Left ventricle myocardium inferior (tissue), 1 donor: ENCODE results near the gene FSHR. TPM values are rescaled to one million over a fixed set of nuclear protein-coding genes. Genes with fewer than 3 reads are reported as not detected.

Experiments used
- DNase-seq: peaks from one replicate; pipeline ENCODE4 v3.0.0-alpha.2; 2020
- H3K27ac ChIP-seq: fragments of 200-600 bp; replicated peaks from 2 replicates; pipeline ENCODE4 v1.8.0; 2021
- H3K27me3 ChIP-seq: fragments of 200-600 bp; 2 replicates; pipeline ENCODE4 v1.8.0; 2021; ENCODE audit warnings: low read depth
- H3K36me3 ChIP-seq: fragments of 200-600 bp; 2 replicates; pipeline ENCODE4 v1.8.0; 2021
- H3K4me1 ChIP-seq: fragments of 200-600 bp; 2 replicates; pipeline ENCODE4 v1.8.0; 2021
- H3K4me3 ChIP-seq: fragments of 200-600 bp; 2 replicates; pipeline ENCODE4 v1.8.0; 2021; ENCODE audit warnings: mild to moderate bottlenecking, moderate library complexity
- H3K9me3 ChIP-seq: fragments of 200-600 bp; replicated peaks from 2 replicates; pipeline ENCODE4 v1.8.0; 2021
- CTCF ChIP-seq: fragments of 200-600 bp; IDR thresholded peaks from 2 replicates; pipeline ENCODE4 v1.8.0; 2021; ENCODE audit warnings: antibody characterized with exemption, mild to moderate bottlenecking, borderline replicate concordance
- intact Hi-C: fragments of 100-400 bp; cut with micrococcal nuclease; formaldehyde crosslinking; loops from one replicate; pipeline ENCODE4 v1.11.0; 2022
- total RNA-seq: library from RNA; stranded (reverse); fragmentation: NEBNext Ultra II Directional; extraction: Animal tissue kit (Norgen Biotek cat#: 25700); gene quantifications from one replicate; pipeline ENCODE4 v1.2.1, GENCODE V29; 2021
- donor health status: DM: no; HTN: yes; CAD: no; lungs with severe emphysema.

The FSHR gene
- total RNA-seq, 1 donor from 2014 or later = not detected

- H3K9me3 ChIP-seq = no peaks in the 10 kb centered on the region
- no peak overlapping the region for H3K27ac ChIP-seq
- TF ChIP-seq CTCF = no peak
- no peaks in the 10 kb centered on the region for H3K36me3 ChIP-seq
- intact Hi-C loops = no loop called here
- peaks cover 12% of the 10 kb centered on the region for H3K27me3 ChIP-seq
- no peaks in the 10 kb centered on the region for H3K4me1 ChIP-seq
- no peak for DNase-seq
- H3K4me3 ChIP-seq = no peak overlapping the region
These were observed 41.3 kb downstream of the FSHR start for GRCh38 chr2:49113046-49113445.

DNA sequence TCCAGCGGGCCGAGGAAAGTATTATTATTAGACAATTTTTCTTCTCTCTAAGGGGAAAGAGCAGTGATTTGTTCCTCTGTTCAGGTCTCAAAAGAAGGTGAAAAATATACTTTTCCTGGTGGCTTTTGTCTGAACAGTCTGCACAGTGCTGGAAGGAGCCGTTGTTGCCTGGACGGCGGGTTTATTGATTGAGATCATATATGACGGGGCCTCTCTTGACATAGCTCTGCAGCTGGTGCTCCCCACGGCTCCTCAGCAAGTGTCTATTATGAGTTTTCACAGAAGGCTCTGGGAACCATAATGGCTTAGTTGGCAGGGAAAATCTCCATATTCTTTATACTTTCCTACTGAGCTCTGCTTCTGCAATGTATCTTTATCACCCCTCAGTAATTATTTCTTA is 42.9 kb downstream of the FSHR start:
- H3K27ac ChIP-seq = no peak overlapping the region
- H3K9me3 ChIP-seq = no peaks in the 10 kb centered on the region
- H3K27me3 ChIP-seq = peaks cover 13% of the 10 kb centered on the region
- intact Hi-C loops = no loop called here
- DNase-seq = no peak
- H3K36me3 ChIP-seq = no peaks in the 10 kb centered on the region
- no peak overlapping the region for H3K4me3 ChIP-seq
- H3K4me1 ChIP-seq = no peaks in the 10 kb centered on the region
- no peak for TF ChIP-seq CTCF

- no peak for DNase-seq
- intact Hi-C loops = no loop called here
- TF ChIP-seq CTCF = no peak
- Histone ChIP-seq H3K4me1 (no peaks in the 10 kb centered on the region), H3K36me3 (no peaks in the 10 kb centered on the region), H3K4me3 (no peak overlapping the region), H3K27me3 (peaks cover 13% of the 10 kb centered on the region), H3K27ac (no peak overlapping the region), H3K9me3 (no peaks in the 10 kb centered on the region)
These were observed 43.3 kb downstream of the FSHR start for GRCh38 chr2:49111006-49111405.

DNA sequence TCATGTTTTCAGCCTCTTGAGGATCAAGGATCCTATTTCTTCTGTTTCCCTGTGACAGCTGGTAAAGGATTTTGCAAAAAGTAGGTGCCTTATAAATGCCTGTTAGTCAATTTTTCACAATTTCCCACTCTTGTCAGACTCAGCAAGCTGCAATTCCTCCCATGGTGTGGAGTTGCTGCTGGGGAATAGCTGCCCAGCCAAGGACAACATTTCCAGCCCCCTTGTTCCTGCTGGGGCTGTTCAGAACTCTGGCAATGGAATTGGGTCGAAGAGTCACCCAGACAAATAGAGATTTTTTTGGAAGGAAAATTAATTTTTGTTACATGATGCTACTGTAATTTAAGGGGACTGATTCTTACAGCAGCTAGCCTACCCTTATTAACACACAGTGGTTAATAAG is 43.7 kb downstream of the FSHR start:
- no peak for TF ChIP-seq CTCF
- intact Hi-C loops = no loop called here
- peaks cover 13% of the 10 kb centered on the region for H3K27me3 ChIP-seq
- no peaks in the 10 kb centered on the region for H3K4me1 ChIP-seq
- no peak for DNase-seq
- H3K36me3 ChIP-seq = no peaks in the 10 kb centered on the region
- no peaks in the 10 kb centered on the region for H3K9me3 ChIP-seq
- H3K4me3 ChIP-seq = no peak overlapping the region
- H3K27ac ChIP-seq = no peak overlapping the region

- Histone ChIP-seq H3K4me3 (no peak overlapping the region), H3K4me1 (no peaks in the 10 kb centered on the region), H3K27ac (no peak overlapping the region)
These were observed 45.5 kb downstream of the FSHR start for GRCh38 chr2:49108851-49109250.

More at GRCh38 chr2:49108851-49109250, 45.5 kb downstream of the FSHR start:
- TF ChIP-seq CTCF = no peak
- intact Hi-C loops = no loop called here
- Histone ChIP-seq H3K36me3 (no peaks in the 10 kb centered on the region), H3K27me3 (peaks cover 9% of the 10 kb centered on the region), H3K9me3 (no peaks in the 10 kb centered on the region)
- no peak for DNase-seq
